Placental epithelial cell (primary cell): ENCODE measurements around the gene GYPE. TPM values are rescaled to one million over a fixed set of nuclear protein-coding genes. Genes with fewer than 3 reads are reported as not detected.

Experiments
- total RNA-seq: library from RNA; depleted of rRNA; stranded (reverse); fragments of >200 nt; gene quantifications from 2 replicates; pipeline ENCODE4 v1.2.3, GENCODE V29; 2012

GYPE gene
- total RNA-seq = 0.39 TPM in 1 of 2 replicates, not detected in the other

GRCh38 chr4:143905440-143905839 is at the start of gene GYPE:
GYPE (minus strand) TSS chr4:143905559; CDS start chr4:143905507, 52 bp downstream.

Other genes with a start within 250 kb of the GYPE start
- gene FREM3, start 204.9 kb downstream of the GYPE start, total RNA-seq = not detected in 2 replicates
- not detected in 2 replicates for gene GYPB, start 113.8 kb upstream of the GYPE start, total RNA-seq
- gene GYPA, start 235.2 kb upstream of the GYPE start, total RNA-seq = not detected in 2 replicates